ENCODE measurements around the gene RAB40C. TPM values are rescaled to one million over a fixed set of nuclear protein-coding genes. Genes with fewer than 3 reads are reported as not detected.

RAB40C gene
- total RNA-seq, 1 donor from 2014 or later, result 6.0 TPM

DNA sequence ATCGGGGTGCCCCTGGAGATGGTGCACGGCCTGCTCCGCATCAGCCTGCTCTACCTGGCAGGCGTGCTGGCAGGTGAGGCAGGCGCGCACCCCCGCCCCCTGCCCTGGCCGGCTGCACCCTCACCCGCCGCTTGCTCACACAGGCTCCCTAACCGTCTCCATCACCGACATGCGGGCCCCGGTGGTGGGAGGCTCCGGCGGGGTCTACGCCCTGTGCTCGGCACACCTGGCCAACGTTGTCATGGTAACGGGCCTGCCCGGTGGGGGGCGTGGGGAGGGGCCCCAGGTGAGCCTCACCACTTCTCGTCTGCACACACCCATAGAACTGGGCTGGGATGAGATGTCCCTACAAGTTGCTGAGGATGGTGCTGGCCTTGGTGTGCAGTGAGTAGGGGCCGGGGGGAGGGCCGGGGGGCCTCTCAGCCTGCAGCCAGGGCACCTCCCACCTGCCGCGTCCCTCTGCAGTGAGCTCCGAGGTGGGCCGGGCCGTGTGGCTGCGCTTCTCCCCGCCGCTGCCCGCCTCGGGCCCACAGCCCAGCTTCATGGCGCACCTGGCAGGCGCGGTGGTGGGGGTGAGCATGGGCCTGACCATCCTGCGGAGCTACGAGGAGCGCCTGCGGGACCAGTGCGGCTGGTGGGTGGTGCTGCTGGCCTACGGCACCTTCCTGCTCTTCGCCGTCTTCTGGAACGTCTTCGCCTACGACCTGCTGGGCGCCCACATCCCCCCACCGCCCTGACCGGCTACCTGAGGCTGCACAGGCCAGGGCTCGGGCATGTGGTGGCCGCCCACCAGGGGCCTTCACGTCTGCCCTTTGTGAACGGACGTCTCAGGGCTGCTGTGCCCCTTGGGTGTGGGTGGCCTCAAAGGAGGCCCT, 87.7 kb downstream of the RAB40C start:
- Mint-ChIP-seq H3K4me1 (peaks cover 19% of the 10 kb centered on the region), H3K9me3 (no peaks in the 10 kb centered on the region), H3K4me3 (no peak overlapping the region), H3K27me3 (ENCODE audit: insufficient read depth, low read depth) (peaks cover 7% of the 10 kb centered on the region), H3K36me3 (peaks cover 2% of the 10 kb centered on the region), H3K27ac (no peak overlapping the region)
- no peak for DNase-seq (ENCODE audit: low spot score)
- Histone ChIP-seq H3K4me1 (peaks cover 15% of the 10 kb centered on the region), H3K9ac (no peak overlapping the region), H3K4me2 (no peak overlapping the region), H3K79me2 (ENCODE audit: low read depth) (peaks cover 19% of the 10 kb centered on the region), H3K27ac (no peak overlapping the region), H3F3A (ENCODE audit: low read depth) (peaks cover 60% of the 10 kb centered on the region), H3K4me3 (no peak overlapping the region), H3K36me3 (peaks cover 2% of the 10 kb centered on the region), H3K9me3 (ENCODE audit: low read depth) (no peaks in the 10 kb centered on the region), H4K20me1 (ENCODE audit: low read depth) (peaks cover 39% of the 10 kb centered on the region), H3K27me3 (peaks cover 17% of the 10 kb centered on the region), H2AFZ (replicated peaks) (no peak overlapping the region)
- no peak for TF ChIP-seq EZH2 (IDR thresholded peaks at IDR 0.05)
- TF ChIP-seq, protein P1, sequence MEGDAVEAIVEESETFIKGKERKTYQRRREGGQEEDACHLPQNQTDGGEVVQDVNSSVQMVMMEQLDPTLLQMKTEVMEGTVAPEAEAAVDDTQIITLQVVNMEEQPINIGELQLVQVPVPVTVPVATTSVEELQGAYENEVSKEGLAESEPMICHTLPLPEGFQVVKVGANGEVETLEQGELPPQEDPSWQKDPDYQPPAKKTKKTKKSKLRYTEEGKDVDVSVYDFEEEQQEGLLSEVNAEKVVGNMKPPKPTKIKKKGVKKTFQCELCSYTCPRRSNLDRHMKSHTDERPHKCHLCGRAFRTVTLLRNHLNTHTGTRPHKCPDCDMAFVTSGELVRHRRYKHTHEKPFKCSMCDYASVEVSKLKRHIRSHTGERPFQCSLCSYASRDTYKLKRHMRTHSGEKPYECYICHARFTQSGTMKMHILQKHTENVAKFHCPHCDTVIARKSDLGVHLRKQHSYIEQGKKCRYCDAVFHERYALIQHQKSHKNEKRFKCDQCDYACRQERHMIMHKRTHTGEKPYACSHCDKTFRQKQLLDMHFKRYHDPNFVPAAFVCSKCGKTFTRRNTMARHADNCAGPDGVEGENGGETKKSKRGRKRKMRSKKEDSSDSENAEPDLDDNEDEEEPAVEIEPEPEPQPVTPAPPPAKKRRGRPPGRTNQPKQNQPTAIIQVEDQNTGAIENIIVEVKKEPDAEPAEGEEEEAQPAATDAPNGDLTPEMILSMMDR (IDR thresholded peaks at IDR 0.05), result no peak
- TF ChIP-seq EZH2phosphoT487 (IDR thresholded peaks at IDR 0.05), result no peak

DNA sequence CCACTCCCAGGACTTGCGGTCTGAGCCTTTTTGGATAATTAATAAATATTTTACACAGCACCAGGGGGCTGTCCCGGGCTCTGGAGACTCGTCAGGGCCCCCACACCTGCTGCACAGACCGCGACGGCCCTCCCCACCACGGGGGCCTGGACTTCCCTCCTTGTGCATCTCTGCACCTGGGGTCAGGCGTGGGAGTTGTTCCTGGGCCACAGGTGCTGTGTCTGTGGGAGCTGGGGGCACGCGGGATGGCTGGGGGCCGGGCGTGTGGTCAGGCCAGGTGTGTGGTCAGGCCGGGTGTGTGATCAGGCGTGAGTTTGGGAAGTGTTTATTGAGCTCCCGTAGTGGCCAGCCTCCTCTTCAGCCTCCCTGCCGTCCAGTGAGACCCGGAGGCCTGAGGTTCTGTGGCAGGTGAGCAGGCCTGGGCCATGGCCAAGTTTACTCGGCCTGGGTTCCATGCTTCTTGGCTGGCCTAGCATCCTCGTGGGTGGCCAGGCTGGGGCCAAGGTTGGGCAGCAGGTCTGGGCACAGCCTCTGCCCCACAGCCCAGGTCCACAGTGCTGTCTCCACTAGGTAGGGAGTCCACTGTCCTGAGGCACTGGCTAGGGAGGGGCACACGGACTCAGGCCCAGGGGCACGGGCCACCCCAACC, 88.5 kb downstream of the RAB40C start:
- H3K9me3 Mint-ChIP-seq, result no peaks in the 10 kb centered on the region
- peaks cover 67% of the 10 kb centered on the region for H3F3A ChIP-seq (ENCODE audit: low read depth)
- peaks cover 47% of the 10 kb centered on the region for H4K20me1 ChIP-seq (ENCODE audit: low read depth)
- H3K27ac ChIP-seq, result no peak overlapping the region
- TF ChIP-seq EZH2 (IDR thresholded peaks at IDR 0.05) (no peak), EZH2phosphoT487 (IDR thresholded peaks at IDR 0.05) (no peak)
- TF ChIP-seq, protein P1 (IDR thresholded peaks at IDR 0.05), result no peak
- H3K27me3 Mint-ChIP-seq (ENCODE audit: insufficient read depth, low read depth), result peaks cover 10% of the 10 kb centered on the region
- no peak overlapping the region for H2AFZ ChIP-seq (replicated peaks)
- peaks cover 2% of the 10 kb centered on the region for H3K36me3 ChIP-seq
- no peaks in the 10 kb centered on the region for H3K9me3 ChIP-seq (ENCODE audit: low read depth)
- H3K4me3 Mint-ChIP-seq, result no peak overlapping the region
- no peak overlapping the region for H3K4me3 ChIP-seq
- H3K27me3 ChIP-seq, result peaks cover 17% of the 10 kb centered on the region
- DNase-seq (ENCODE audit: low spot score), result no peak
- H3K4me1 Mint-ChIP-seq, result peaks cover 25% of the 10 kb centered on the region
- H3K4me2 ChIP-seq, result no peak overlapping the region
- no peak overlapping the region for H3K9ac ChIP-seq
- peaks cover 18% of the 10 kb centered on the region for H3K4me1 ChIP-seq
- H3K79me2 ChIP-seq (ENCODE audit: low read depth), result peaks cover 27% of the 10 kb centered on the region
- no peak overlapping the region for H3K27ac Mint-ChIP-seq
- H3K36me3 Mint-ChIP-seq, result peaks cover 3% of the 10 kb centered on the region

Small RNA genes lying within 50 kb of the gene (microRNA-seq; reads per million reads assigned to microRNA genes)
- 1.5 reads per million for gene MIR3176

Small RNA genes lying within 50 kb of the gene (small RNA-seq; reads per million reads assigned to genes)
- 0.07 reads per million for gene MIR3176
- gene Z98883.1, result 0.07 reads per million

Other genes starting within 250 kb of the RAB40C start
- 19.6 and 35.4 TPM in 2 replicates for gene AXIN1, start 237.3 kb upstream of the RAB40C start, total RNA-seq (ENCODE audit: low replicate concordance)
- 82.2 and 138 TPM in 2 replicates for gene MRPL28, start 219.5 kb upstream of the RAB40C start, total RNA-seq (ENCODE audit: low replicate concordance)
- 16.7 and 49.5 TPM in 2 replicates for gene PGAP6, start 208.1 kb upstream of the RAB40C start, total RNA-seq (ENCODE audit: low replicate concordance)
- gene NME4, start 192.9 kb upstream of the RAB40C start, total RNA-seq (ENCODE audit: low replicate concordance), result 93.3 and 236 TPM in 2 replicates
- 7.1 and 24.3 TPM in 2 replicates for gene DECR2, start 188.2 kb upstream of the RAB40C start, total RNA-seq (ENCODE audit: low replicate concordance)
- gene RAB11FIP3, start 164.4 kb upstream of the RAB40C start, total RNA-seq (ENCODE audit: low replicate concordance), result 15.5 and 45.2 TPM in 2 replicates
- 6.8 and 41.0 TPM in 2 replicates for gene CAPN15, start 62.4 kb upstream of the RAB40C start, total RNA-seq (ENCODE audit: low replicate concordance)
- gene PRR35, start 29.7 kb upstream of the RAB40C start, total RNA-seq (ENCODE audit: low replicate concordance), result not detected in 2 replicates
- 0.28 TPM in 1 of 2 replicates, not detected in the other for gene NHLRC4, start 23.1 kb upstream of the RAB40C start, total RNA-seq (ENCODE audit: low replicate concordance)
- 16.1 and 60.7 TPM in 2 replicates for gene PIGQ, start 20.1 kb upstream of the RAB40C start, total RNA-seq (ENCODE audit: low replicate concordance)
- gene WFIKKN1, start 40.9 kb downstream of the RAB40C start, total RNA-seq (ENCODE audit: low replicate concordance), result 5.9 and 22.5 TPM in 2 replicates
- 46.0 and 125 TPM in 2 replicates for gene METTL26, start 46.2 kb downstream of the RAB40C start, total RNA-seq (ENCODE audit: low replicate concordance)
- 1.5 and 4.7 TPM in 2 replicates for gene MCRIP2, start 51.8 kb downstream of the RAB40C start, total RNA-seq (ENCODE audit: low replicate concordance)
- gene WDR90, start 59.3 kb downstream of the RAB40C start, total RNA-seq (ENCODE audit: low replicate concordance), result 9.3 and 33.4 TPM in 2 replicates
- 34.0 and 138 TPM in 2 replicates for gene RHOT2, start 78.1 kb downstream of the RAB40C start, total RNA-seq (ENCODE audit: low replicate concordance)
- 0.28 and 5.3 TPM in 2 replicates for gene RHBDL1, start 85.6 kb downstream of the RAB40C start, total RNA-seq (ENCODE audit: low replicate concordance)
- 27.0 and 79.5 TPM in 2 replicates for gene STUB1, start 90.3 kb downstream of the RAB40C start, total RNA-seq (ENCODE audit: low replicate concordance)
- 32.1 and 54.8 TPM in 2 replicates for gene JMJD8, start 94.3 kb downstream of the RAB40C start, total RNA-seq (ENCODE audit: low replicate concordance)
- gene WDR24, start 100.3 kb downstream of the RAB40C start, total RNA-seq (ENCODE audit: low replicate concordance), result 3.5 and 12.5 TPM in 2 replicates
- gene FBXL16, start 115.7 kb downstream of the RAB40C start, total RNA-seq (ENCODE audit: low replicate concordance), result 0.13 and 0.65 TPM in 2 replicates
- gene METRN, start 125.1 kb downstream of the RAB40C start, total RNA-seq (ENCODE audit: low replicate concordance), result 24.3 and 110 TPM in 2 replicates
- 7.5 and 20.9 TPM in 2 replicates for gene ANTKMT, start 131.1 kb downstream of the RAB40C start, total RNA-seq (ENCODE audit: low replicate concordance)
- gene CCDC78, start 136.4 kb downstream of the RAB40C start, total RNA-seq (ENCODE audit: low replicate concordance), result 0.67 and 3.7 TPM in 2 replicates
- 1.0 and 5.4 TPM in 2 replicates for gene HAGHL, start 137.0 kb downstream of the RAB40C start, total RNA-seq (ENCODE audit: low replicate concordance)
- 20.5 and 38.2 TPM in 2 replicates for gene CIAO3, start 150.9 kb downstream of the RAB40C start, total RNA-seq (ENCODE audit: low replicate concordance)
- 0.82 and 1.2 TPM in 2 replicates for gene MSLN, start 170.7 kb downstream of the RAB40C start, total RNA-seq (ENCODE audit: low replicate concordance)
- gene RPUSD1, start 198.3 kb downstream of the RAB40C start, total RNA-seq (ENCODE audit: low replicate concordance), result 5.6 and 22.7 TPM in 2 replicates
- 35.6 and 124 TPM in 2 replicates for gene CHTF18, start 198.6 kb downstream of the RAB40C start, total RNA-seq (ENCODE audit: low replicate concordance)
- not detected in 2 replicates for gene GNG13, start 210.7 kb downstream of the RAB40C start, total RNA-seq (ENCODE audit: low replicate concordance)

Measured in neural progenitor cell (in vitro differentiated cells).